ENCODE data around the gene ZBBX.

- TF ChIP-seq EP300 (IDR thresholded peaks at IDR 0.05; ENCODE audit: borderline replicate concordance in 1 of 2, low read depth in 2 of 2, low read length in 2 of 2) = no peak
- no peak for TF ChIP-seq KDM1A (IDR thresholded peaks at IDR 0.05; ENCODE audit: borderline replicate concordance, low read length)
- no peak for TF ChIP-seq ATF3 (IDR thresholded peaks at IDR 0.05; ENCODE audit: insufficient read depth, low read depth, low read length)
- TF ChIP-seq FOSL1 (IDR thresholded peaks at IDR 0.05; ENCODE audit: insufficient read depth, low read depth, low read length) = no peak
- TF ChIP-seq CTCF (IDR thresholded peaks at IDR 0.05; ENCODE audit: control extremely low read depth in 1 of 3, insufficient read depth in 1 of 3, low read depth in 1 of 3, low read length in 3 of 3) = no peak
Observed at GRCh38 chr3:167300207-167300606, 79.9 kb downstream of the ZBBX start.
